SIG-M5 treated with dmso at 0.1 percent for 504 hours (cell line): ENCODE data around the gene CCNK.

Source experiments
- DNase-seq: peaks from one replicate; lab custom pipeline; 2025; ENCODE audit not compliant: unreplicated experiment; lab: John Stamatoyannopoulos, UW

Gene CCNK

GRCh38 chr14:99480917-99481744 is at the start of gene CCNK:
Gene CCNK, plus strand, starts transcription at chr14:99481409. Its CDS starts 11,269 bp downstream, at chr14:99492678.
- DNase-seq = peak; percentile 99

GRCh38 chr14:99431986-99432385 is 49.2 kb upstream of the CCNK start:
- DNase-seq = no peak

GRCh38 chr14:99432485-99432884 is 48.7 kb upstream of the CCNK start:
- DNase-seq = no peak

GRCh38 chr14:99435327-99435726 is 45.9 kb upstream of the CCNK start:
- no peak for DNase-seq

- DNase-seq = no peak
These were observed 44.7 kb upstream of the CCNK start for GRCh38 chr14:99436247-99437180.

GRCh38 chr14:99437706-99438105 is 43.5 kb upstream of the CCNK start:
- DNase-seq = no peak

- DNase-seq = no peak
These were observed 40.9 kb upstream of the CCNK start for GRCh38 chr14:99440278-99440677.

- no peak for DNase-seq
These were observed 39.9 kb upstream of the CCNK start for GRCh38 chr14:99441157-99441870.

GRCh38 chr14:99441918-99442317 is 39.3 kb upstream of the CCNK start:
- no peak for DNase-seq

- no peak for DNase-seq
These were observed 35.3 kb upstream of the CCNK start for GRCh38 chr14:99445931-99446330.

GRCh38 chr14:99447739-99448138 is 33.5 kb upstream of the CCNK start:
- DNase-seq = peak; percentile 17

GRCh38 chr14:99450266-99450665 is 30.9 kb upstream of the CCNK start:
- no peak for DNase-seq

GRCh38 chr14:99451234-99451633 is 30.0 kb upstream of the CCNK start:
- no peak for DNase-seq

GRCh38 chr14:99452968-99453367 is 28.2 kb upstream of the CCNK start:
- no peak for DNase-seq

- DNase-seq = no peak
These were observed 27.0 kb upstream of the CCNK start for GRCh38 chr14:99454246-99454645.

- no peak for DNase-seq
These were observed 21.6 kb upstream of the CCNK start for GRCh38 chr14:99459481-99460100.

- DNase-seq = no peak
These were observed 20.4 kb upstream of the CCNK start for GRCh38 chr14:99460793-99461192.

GRCh38 chr14:99461411-99462085 is 19.7 kb upstream of the CCNK start:
- DNase-seq = no peak

- no peak for DNase-seq
These were observed 19.0 kb upstream of the CCNK start for GRCh38 chr14:99462210-99462609.

- no peak for DNase-seq
These were observed 17.2 kb upstream of the CCNK start for GRCh38 chr14:99463974-99464373.
